Measurements from ENCODE around the gene CLCNKA.

DNA sequence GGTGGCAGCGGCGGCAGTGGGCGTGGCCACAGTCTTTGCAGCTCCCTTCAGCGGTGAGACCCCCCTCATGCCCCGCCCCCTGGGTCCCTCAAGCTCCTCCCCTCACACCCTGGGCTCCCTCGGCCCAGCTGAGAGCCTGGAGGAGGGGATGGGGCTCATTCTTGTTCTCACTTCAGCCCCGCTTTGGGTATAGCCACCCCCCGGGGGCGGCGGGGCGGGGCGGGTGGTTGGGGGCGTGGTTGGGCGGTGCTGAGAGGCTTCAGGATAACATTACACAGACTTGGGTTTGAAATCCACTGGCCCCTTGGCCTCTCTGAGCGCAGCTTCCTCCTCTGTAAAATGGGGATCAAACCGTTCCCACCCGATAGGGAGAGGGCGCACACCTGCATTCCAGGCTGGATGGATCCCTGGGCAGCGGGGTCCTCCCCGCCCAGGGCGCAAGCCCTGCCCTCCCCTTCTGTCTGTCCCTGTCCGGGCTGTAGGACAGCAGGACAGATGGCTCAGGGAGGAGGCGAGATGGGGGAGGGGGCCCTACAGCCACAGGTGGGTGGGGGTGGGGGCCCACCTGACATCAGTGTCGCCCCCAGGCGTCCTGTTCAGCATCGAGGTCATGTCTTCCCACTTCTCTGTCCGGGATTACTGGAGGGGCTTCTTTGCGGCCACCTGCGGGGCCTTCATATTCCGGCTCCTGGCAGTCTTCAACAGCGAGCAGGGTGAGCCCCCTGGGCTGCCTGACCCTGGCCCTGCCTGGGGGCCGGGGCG is 5.1 kb downstream of the CLCNKA start:
- TF ChIP-seq, protein P1, sequence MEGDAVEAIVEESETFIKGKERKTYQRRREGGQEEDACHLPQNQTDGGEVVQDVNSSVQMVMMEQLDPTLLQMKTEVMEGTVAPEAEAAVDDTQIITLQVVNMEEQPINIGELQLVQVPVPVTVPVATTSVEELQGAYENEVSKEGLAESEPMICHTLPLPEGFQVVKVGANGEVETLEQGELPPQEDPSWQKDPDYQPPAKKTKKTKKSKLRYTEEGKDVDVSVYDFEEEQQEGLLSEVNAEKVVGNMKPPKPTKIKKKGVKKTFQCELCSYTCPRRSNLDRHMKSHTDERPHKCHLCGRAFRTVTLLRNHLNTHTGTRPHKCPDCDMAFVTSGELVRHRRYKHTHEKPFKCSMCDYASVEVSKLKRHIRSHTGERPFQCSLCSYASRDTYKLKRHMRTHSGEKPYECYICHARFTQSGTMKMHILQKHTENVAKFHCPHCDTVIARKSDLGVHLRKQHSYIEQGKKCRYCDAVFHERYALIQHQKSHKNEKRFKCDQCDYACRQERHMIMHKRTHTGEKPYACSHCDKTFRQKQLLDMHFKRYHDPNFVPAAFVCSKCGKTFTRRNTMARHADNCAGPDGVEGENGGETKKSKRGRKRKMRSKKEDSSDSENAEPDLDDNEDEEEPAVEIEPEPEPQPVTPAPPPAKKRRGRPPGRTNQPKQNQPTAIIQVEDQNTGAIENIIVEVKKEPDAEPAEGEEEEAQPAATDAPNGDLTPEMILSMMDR (IDR thresholded peaks at IDR 0.05; ENCODE audit: low read length) = no peak
- TF ChIP-seq EZH2 (IDR thresholded peaks at IDR 0.05; ENCODE audit: borderline replicate concordance, low read length) = no peak

All from OCI-LY1 (cell line).